ENCODE data around the gene PRND.

PRND gene

DNA sequence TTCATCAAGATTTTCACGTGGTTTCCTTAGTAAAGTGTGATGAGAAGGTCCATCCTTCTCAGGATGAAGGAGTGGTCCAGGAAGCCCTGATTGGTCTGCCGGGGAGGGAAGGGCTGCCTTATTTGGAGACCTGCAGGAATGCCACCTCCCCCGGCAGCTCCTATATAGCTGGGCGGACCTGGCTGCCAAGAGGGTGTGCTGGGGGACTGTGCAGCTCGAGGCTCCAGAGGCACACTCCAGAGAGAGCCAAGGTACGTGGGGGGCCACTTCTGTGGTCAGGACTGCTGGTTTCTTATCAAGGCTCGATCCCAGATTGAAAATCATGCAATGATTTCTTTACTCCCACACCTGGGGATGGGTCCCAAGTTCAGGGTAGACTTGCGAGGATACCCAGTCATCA is at the start of gene PRND:
Gene PRND, plus strand, starts transcription at position 191 of the 400 bp plus-strand sequence. CDS start 2,643 bp downstream, outside the sequence.
- H3K4me1 Mint-ChIP-seq = peaks cover 26% of the 10 kb centered on the region
- DNase-seq (ENCODE audit: low spot score in 2 of 2) (no peak), ATAC-seq (ENCODE audit: low read depth) (no peak)
- no peaks in the 10 kb centered on the region for H3K27me3 Mint-ChIP-seq
- peak within 1 kb of the TSS; percentile 59 for H3K4me3 Mint-ChIP-seq
- peaks cover 2% of the 10 kb centered on the region for H3K36me3 Mint-ChIP-seq
- no peaks in the 10 kb centered on the region for H3K9me3 Mint-ChIP-seq
- peak within 1 kb of the TSS; percentile 98 for H3K27ac Mint-ChIP-seq

DNA sequence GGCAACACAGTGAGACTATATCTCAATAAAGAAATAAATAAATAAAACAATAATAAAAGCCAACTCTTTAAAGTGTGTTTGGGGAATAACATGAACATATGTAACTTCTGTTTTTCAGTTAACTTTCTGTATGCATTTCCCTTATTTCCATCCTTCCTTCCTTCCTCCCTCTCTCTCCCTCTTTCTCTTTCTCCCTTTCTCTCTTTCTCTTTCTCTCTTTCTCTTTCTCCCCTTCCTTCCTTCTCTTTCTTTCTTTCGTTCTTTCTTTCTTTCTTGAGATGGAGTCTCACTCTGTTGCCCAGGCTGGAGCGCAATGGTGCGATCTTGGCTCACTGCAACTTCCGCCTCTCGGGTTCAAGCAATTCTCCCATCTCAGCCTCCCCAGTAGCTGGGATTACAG is 48.8 kb upstream of the PRND start:
- Mint-ChIP-seq H3K4me1 (peaks cover 4% of the 10 kb centered on the region), H3K27me3 (peaks cover 4% of the 10 kb centered on the region), H3K27ac (no peak overlapping the region), H3K9me3 (no peaks in the 10 kb centered on the region), H3K36me3 (peaks cover 2% of the 10 kb centered on the region), H3K4me3 (no peak overlapping the region)
- DNase-seq (ENCODE audit: low spot score in 2 of 2) = no peak
- ATAC-seq (ENCODE audit: low read depth) = no peak

GRCh38 chr20:4673371-4674001 is 48.2 kb upstream of the PRND start:
- ATAC-seq (ENCODE audit: low read depth) (no peak), DNase-seq (ENCODE audit: low spot score in 2 of 2) (no peak)
- Mint-ChIP-seq H3K27ac (no peak overlapping the region), H3K9me3 (no peaks in the 10 kb centered on the region), H3K4me1 (peaks cover 4% of the 10 kb centered on the region), H3K4me3 (no peak overlapping the region), H3K27me3 (peaks cover 4% of the 10 kb centered on the region), H3K36me3 (peaks cover 2% of the 10 kb centered on the region)

- Mint-ChIP-seq H3K4me3 (no peak overlapping the region), H3K4me1 (peaks cover 4% of the 10 kb centered on the region), H3K36me3 (peaks cover 2% of the 10 kb centered on the region), H3K27ac (no peak overlapping the region), H3K9me3 (no peaks in the 10 kb centered on the region), H3K27me3 (peaks cover 4% of the 10 kb centered on the region)
- DNase-seq (ENCODE audit: low spot score in 2 of 2) = no peak
- ATAC-seq (ENCODE audit: low read depth) = no peak
These were observed 47.0 kb upstream of the PRND start for GRCh38 chr20:4674672-4675071.

GRCh38 chr20:4677846-4678245 is 43.9 kb upstream of the PRND start:
- DNase-seq (ENCODE audit: low spot score in 2 of 2) (no peak), ATAC-seq (ENCODE audit: low read depth) (no peak)
- Mint-ChIP-seq H3K4me3 (no peak overlapping the region), H3K4me1 (peaks cover 4% of the 10 kb centered on the region), H3K27me3 (no peaks in the 10 kb centered on the region), H3K9me3 (no peaks in the 10 kb centered on the region), H3K27ac (no peak overlapping the region), H3K36me3 (no peaks in the 10 kb centered on the region)

DNA sequence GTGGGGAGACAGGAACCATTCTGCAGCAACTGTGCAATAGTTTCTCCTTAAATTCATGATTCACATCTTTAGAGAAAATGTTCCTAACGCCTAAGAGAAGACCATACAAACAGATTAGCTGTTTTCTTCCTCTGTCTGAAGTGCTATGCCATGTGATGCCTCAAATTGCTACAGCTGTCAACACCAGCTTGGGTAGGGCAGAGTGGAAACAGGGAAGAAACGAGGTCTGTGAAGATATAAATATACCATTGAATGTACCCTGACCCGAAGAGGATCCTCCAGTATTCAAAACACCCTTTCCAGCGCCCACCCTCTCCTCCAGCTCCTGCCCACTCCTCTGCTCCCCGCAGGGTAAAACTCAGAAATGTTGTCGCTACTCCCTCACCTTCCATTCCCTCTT is 40.3 kb upstream of the PRND start:
- no peak for DNase-seq (ENCODE audit: low spot score in 2 of 2)
- no peaks in the 10 kb centered on the region for H3K9me3 Mint-ChIP-seq
- ATAC-seq (ENCODE audit: low read depth) = no peak
- no peaks in the 10 kb centered on the region for H3K27me3 Mint-ChIP-seq
- no peak overlapping the region for H3K4me3 Mint-ChIP-seq
- no peak overlapping the region for H3K27ac Mint-ChIP-seq
- no peaks in the 10 kb centered on the region for H3K36me3 Mint-ChIP-seq
- H3K4me1 Mint-ChIP-seq = peaks cover 12% of the 10 kb centered on the region

GRCh38 chr20:4681991-4682401 is 39.7 kb upstream of the PRND start:
- Mint-ChIP-seq H3K27me3 (no peaks in the 10 kb centered on the region), H3K27ac (no peak overlapping the region), H3K4me1 (peaks cover 12% of the 10 kb centered on the region), H3K9me3 (no peaks in the 10 kb centered on the region), H3K36me3 (no peaks in the 10 kb centered on the region), H3K4me3 (no peak overlapping the region)
- no peak for DNase-seq (ENCODE audit: low spot score in 2 of 2)
- no peak for ATAC-seq (ENCODE audit: low read depth)

DNA sequence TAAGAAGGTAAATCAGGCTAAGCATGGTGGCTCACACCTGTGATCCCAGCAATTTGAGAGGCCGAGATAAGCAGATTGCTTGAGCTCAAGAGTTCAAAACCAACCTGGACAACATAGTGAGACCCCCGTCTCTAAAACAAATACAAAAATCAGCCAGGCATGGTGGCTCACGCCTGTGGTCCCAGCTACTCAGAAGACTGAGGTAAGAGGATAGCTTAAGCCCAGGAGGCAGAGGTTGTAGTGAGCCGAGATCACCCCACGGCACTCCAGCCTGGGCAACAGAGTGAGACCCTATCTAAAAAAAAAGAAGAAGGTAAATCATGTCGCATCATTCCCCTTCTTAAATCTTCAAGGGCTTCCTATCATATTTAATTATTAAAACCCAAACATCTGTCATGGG is 39.0 kb upstream of the PRND start:
- Mint-ChIP-seq H3K4me3 (no peak overlapping the region), H3K27ac (no peak overlapping the region), H3K4me1 (peaks cover 14% of the 10 kb centered on the region), H3K36me3 (no peaks in the 10 kb centered on the region), H3K27me3 (no peaks in the 10 kb centered on the region), H3K9me3 (no peaks in the 10 kb centered on the region)
- ATAC-seq (ENCODE audit: low read depth) (no peak), DNase-seq (ENCODE audit: low spot score in 2 of 2) (no peak)

- no peak for DNase-seq (ENCODE audit: low spot score in 2 of 2)
These were observed 38.4 kb upstream of the PRND start for GRCh38 chr20:4683261-4683660.

DNA sequence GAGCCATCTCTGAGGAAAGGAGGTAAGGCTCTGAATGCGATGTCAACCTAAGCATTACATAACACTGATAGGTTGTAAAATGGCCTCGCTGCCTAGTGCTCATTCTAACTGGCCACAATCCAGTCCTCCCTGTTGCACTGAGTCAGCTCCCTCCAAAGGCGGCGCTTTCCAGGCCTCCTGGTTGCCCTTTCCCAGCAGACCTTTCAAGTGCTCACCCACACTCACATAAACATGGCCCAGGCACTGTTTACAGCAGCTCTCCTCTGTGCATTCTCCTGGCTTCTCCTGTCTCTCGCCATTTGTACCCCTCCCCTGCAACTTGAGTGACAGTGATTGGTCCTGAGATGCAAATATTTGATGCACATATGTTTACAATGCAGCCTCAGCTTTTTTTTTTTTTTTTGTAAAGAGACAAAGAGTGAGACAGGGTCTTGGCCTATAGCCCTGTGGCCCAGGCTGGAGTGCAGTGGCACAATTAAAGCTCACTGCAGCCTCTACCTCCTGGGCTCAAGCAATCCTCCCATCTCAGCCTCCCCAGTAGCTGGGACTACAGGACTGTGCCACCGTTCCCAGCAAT is 36.8 kb upstream of the PRND start:
- DNase-seq (ENCODE audit: low spot score in 2 of 2) = no peak
- no peak overlapping the region for H3K27ac Mint-ChIP-seq

More at GRCh38 chr20:4683261-4683660, 38.4 kb upstream of the PRND start:
- H3K27ac Mint-ChIP-seq = no peak overlapping the region
- no peaks in the 10 kb centered on the region for H3K27me3 Mint-ChIP-seq
- H3K4me1 Mint-ChIP-seq = peaks cover 14% of the 10 kb centered on the region
- ATAC-seq (ENCODE audit: low read depth) = no peak
- no peaks in the 10 kb centered on the region for H3K36me3 Mint-ChIP-seq
- no peaks in the 10 kb centered on the region for H3K9me3 Mint-ChIP-seq
- H3K4me3 Mint-ChIP-seq = no peak overlapping the region

DNA sequence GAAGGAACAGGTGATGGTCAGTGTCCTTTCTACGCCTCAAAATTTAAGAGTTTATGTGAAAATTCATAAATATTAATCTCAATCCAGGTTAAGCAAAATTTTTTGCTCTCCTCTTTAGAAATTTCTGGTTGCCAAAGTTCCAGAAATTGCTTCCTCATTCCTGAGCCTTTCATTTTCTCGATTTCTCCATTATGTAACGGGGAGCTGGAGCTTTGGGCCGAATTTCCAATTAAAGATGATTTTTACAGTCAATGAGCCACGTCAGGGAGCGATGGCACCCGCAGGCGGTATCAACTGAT is 35.8 kb upstream of the PRND start:
- ATAC-seq (ENCODE audit: low read depth) = no peak
- Mint-ChIP-seq H3K4me1 (peaks cover 16% of the 10 kb centered on the region), H3K9me3 (no peaks in the 10 kb centered on the region), H3K4me3 (peak overlapping the region; percentile 86), H3K36me3 (no peaks in the 10 kb centered on the region), H3K27me3 (no peaks in the 10 kb centered on the region), H3K27ac (peak overlapping the region; percentile 92)
- no peak for DNase-seq (ENCODE audit: low spot score in 2 of 2)

More for the DNA sequence above, 36.8 kb upstream of the PRND start:
- H3K36me3 Mint-ChIP-seq = no peaks in the 10 kb centered on the region
- H3K27me3 Mint-ChIP-seq = no peaks in the 10 kb centered on the region
- H3K4me3 Mint-ChIP-seq = no peak overlapping the region
- no peaks in the 10 kb centered on the region for H3K9me3 Mint-ChIP-seq
- ATAC-seq (ENCODE audit: low read depth) = no peak
- H3K4me1 Mint-ChIP-seq = peaks cover 14% of the 10 kb centered on the region

GRCh38 chr20:4688305-4688704 is 33.4 kb upstream of the PRND start:
- H3K27me3 Mint-ChIP-seq = no peaks in the 10 kb centered on the region
- DNase-seq (ENCODE audit: low spot score in 2 of 2) = no peak
- H3K4me3 Mint-ChIP-seq = no peak overlapping the region
- H3K4me1 Mint-ChIP-seq = peaks cover 23% of the 10 kb centered on the region
- ATAC-seq (ENCODE audit: low read depth) = no peak
- no peaks in the 10 kb centered on the region for H3K9me3 Mint-ChIP-seq
- no peak overlapping the region for H3K27ac Mint-ChIP-seq
- H3K36me3 Mint-ChIP-seq = peaks cover 6% of the 10 kb centered on the region

- Mint-ChIP-seq H3K4me1 (peaks cover 23% of the 10 kb centered on the region), H3K36me3 (peaks cover 11% of the 10 kb centered on the region), H3K4me3 (no peak overlapping the region), H3K9me3 (no peaks in the 10 kb centered on the region), H3K27ac (no peak overlapping the region), H3K27me3 (no peaks in the 10 kb centered on the region)
- ATAC-seq (ENCODE audit: low read depth) (no peak), DNase-seq (ENCODE audit: low spot score in 2 of 2) (no peak)
These were observed 32.5 kb upstream of the PRND start for GRCh38 chr20:4689220-4689619.

DNA sequence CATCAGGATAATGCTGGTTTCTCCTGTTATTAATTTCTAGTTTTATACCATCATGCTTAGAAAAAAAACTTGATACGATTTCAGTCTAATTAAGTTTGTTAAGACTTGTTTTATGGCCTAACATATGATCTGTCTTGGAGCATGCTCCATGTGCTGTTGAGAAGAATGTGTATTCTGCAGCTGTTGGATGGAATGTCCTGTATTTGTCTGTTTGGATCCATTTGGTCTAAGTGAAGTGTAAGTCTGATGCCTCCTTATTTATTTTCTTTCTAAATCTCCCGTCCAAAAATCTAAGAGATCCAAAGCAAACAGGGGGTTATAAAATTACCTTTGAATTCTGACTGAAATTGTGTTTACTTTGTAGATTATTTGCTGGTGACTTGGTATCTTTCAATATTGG is 30.0 kb upstream of the PRND start:
- H3K36me3 Mint-ChIP-seq = peaks cover 22% of the 10 kb centered on the region
- no peak for DNase-seq (ENCODE audit: low spot score in 2 of 2)
- no peaks in the 10 kb centered on the region for H3K27me3 Mint-ChIP-seq
- no peak overlapping the region for H3K4me3 Mint-ChIP-seq
- no peak overlapping the region for H3K27ac Mint-ChIP-seq
- no peaks in the 10 kb centered on the region for H3K9me3 Mint-ChIP-seq
- peaks cover 28% of the 10 kb centered on the region for H3K4me1 Mint-ChIP-seq
- no peak for ATAC-seq (ENCODE audit: low read depth)

- Mint-ChIP-seq H3K9me3 (no peaks in the 10 kb centered on the region), H3K4me3 (no peak overlapping the region), H3K36me3 (peaks cover 29% of the 10 kb centered on the region), H3K4me1 (peaks cover 33% of the 10 kb centered on the region), H3K27ac (no peak overlapping the region), H3K27me3 (no peaks in the 10 kb centered on the region)
- ATAC-seq (ENCODE audit: low read depth) (no peak), DNase-seq (ENCODE audit: low spot score in 2 of 2) (no peak)
These were observed 27.6 kb upstream of the PRND start for GRCh38 chr20:4694076-4694475.

All from memory B cell (primary cell).